ENCODE results near the gene RSPH1.

RSPH1 gene

DNA sequence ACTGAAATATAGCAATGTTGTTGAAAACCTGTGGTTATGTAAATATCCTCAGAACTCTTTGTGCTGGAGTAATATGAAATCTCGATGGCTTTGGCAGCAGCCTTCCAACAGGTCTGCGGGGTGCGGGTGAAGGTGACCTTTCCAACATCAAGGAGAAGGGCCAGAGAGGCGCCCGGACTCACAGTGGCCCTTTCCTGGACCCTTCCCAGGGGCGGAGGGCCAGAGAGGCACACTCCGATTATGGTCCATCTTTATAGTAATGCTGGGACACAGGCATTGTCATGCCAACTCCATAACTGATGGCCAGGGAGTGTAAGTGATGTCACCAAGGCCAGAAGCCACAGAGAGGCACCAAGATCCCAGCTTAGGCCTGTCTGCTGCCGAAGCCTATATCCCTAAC lies 35.7 kb upstream of the RSPH1 start:
- no peak for DNase-seq (ENCODE audit: low read depth)

DNA sequence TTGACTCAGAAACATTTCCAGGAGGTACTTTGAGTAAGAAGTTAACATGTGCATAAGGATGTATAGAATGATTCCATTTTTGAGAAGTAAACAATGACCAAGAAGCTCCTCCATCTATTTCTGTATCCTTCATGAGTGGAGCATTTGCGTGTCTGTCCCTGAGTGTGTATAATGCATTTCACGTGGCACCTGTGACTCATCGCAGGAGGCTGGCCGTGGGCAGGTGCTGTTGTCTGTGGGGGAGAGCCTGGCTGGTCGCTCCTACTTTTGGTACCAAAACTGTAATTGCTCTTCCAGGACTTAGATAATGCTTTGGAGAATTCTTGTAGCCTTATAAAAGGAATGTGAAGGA lies 34.1 kb upstream of the RSPH1 start:
- no peak for DNase-seq (ENCODE audit: low read depth)

DNA sequence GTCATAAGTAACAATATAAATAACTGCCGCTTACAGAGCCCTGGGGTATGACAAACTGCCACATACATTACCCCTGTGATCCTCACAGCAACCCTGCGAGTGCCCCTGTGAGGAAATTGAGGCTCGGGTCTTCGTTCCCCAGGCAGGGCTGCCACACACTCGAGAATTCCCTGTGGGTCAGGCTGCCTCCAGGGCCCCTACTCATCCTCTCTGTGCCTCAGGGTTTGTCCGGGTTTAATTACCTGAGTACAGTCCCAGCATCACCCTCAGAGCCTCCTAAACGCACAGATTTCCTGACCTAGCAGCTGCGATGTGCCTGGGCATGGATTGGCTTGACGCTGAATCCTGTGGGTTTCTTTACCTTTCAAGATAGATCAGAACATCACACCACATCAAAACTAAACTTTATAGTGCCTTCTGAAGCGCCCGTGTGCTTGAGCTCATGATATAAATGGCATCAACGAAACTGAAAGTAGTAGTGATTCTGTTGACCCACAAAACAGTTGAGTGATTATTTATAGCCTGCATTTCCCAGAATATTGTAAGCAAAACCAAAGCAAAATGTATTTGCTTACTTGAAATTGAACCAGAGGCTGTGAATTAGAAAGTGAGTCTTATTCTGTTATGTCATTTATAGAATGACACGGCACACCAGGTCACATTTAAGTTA lies 31.6 kb upstream of the RSPH1 start:
- DNase-seq (ENCODE audit: low read depth) = no peak

DNA sequence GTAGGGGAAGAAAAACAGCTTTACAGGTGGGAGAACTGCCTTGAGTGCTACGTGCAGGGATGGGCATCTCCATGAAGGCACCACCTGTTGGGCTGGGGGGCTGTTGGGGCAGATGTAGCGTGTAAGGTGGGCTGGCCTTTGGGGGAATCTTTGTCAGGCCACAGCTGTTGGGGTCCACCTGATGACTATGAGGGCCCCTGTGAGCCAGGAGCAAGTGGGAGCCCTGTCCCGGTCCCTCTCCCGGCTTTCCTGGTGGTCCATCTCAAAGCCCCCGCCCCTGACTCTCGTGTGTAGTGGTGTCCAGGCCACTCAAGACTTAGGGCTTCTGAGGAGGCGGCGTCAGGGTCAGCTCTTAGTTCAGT lies 31.1 kb upstream of the RSPH1 start:
- DNase-seq (ENCODE audit: low read depth) = no peak

DNA sequence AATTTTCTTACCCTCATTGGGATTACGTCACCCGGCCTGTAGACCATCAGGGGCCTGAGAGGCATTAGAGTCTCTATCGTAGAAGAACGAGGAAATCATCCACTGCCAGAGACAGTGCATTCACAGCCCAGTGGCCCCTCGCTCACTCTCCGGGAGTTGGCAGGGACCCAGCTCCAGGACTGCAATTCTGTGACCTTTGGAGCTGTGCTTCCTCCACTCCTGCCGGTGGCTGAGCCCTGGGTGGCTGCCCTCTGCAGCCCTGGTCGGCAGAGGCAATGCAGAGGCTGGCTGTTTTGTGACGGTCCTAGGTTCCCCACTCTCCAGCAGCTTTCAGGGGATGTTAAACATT lies 30.3 kb upstream of the RSPH1 start:
- no peak for DNase-seq (ENCODE audit: low read depth)

DNA sequence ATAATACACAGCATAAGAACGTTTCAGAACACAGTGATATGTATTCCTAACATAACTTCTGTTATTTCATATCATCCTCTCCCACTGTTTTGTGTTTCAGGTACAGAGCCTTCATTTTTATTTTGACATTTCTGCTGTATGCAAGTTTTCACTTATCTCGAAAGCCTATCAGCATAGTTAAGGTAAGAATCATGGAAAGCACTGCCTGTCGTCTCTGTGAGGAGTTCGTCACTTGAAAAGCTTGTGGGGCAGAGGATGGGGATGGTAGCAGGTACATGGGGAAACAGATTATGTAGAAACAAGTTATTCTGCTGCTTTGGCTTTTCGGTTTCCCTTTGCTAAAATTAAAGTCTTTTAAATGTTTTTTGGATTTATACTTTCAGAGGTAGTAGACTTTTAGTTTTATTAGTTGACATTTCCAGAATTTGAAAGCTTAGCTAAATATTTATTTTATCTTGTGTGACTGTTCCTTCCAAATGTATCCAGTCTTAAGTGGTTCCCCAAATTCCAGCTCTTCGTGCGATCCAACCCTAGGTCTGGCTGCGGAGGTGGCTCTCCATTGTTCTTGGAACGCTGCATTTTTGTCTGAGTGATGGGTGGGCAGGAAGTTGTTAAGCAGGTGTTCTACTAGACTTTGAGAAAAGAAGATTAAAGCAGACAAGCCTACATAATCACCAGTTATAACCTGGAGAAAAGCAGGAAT lies 29.8 kb upstream of the RSPH1 start:
- DNase-seq (ENCODE audit: low read depth) = no peak

DNA sequence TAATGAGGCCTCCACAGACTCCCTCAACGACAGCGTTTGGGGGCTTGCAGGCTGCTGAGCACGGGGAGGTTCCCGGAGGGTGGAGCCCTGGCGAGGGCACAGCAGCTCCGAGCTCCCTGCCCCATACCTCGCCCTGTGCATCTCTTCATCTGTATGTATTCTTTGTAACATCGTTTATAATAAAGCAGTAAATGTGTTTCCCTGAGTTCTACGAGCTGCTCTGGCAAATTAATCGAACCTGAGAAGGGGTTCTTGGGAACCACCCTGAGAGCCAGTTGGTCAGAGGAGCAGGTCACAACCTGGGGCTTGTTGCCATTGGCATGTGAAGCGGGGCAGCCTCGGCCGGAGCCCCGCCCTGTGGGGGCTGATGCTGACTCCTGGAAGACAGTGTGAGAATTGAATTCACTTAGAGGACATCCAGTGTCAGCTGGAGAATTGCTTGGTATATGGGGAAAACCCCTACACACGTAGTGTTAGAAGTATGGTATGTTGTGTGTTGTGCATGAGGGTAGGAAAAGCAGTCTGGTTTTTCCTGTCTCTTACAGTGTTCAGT lies 29.1 kb upstream of the RSPH1 start:
- DNase-seq (ENCODE audit: low read depth) = no peak

DNA sequence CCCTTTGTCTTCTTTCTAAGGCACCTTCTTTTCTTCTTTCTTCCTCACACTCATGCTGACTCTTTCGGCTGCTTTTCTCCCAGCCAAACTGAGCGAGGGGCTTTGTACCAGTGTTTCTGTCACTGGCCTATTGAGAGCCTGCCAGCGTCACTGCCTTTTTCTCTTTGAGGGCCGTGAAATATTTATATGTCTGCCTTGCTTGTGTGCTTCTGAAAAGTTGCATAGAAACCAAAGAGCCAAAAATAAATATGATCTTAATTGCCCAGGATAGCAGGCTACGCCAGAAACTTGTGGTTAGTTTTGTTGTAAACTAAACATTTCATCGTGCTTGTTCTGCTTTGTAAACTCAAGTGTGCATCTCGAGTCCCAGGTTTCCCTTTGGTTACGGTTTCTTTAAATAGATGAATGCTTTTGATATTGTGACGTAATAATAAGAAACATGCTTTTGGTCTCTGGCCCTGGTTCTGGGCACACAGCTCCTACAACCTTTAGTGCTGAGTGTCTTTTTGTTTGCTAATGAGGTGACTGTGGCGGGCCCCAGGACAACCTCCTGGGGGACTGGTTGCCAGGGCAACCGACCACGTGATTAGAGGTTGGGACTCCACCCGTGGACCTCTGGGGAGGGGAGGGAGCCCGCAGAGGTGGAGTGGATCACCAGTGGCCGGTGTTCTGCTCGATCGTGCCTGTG lies 28.5 kb upstream of the RSPH1 start:
- DNase-seq (ENCODE audit: low read depth) = no peak

DNA sequence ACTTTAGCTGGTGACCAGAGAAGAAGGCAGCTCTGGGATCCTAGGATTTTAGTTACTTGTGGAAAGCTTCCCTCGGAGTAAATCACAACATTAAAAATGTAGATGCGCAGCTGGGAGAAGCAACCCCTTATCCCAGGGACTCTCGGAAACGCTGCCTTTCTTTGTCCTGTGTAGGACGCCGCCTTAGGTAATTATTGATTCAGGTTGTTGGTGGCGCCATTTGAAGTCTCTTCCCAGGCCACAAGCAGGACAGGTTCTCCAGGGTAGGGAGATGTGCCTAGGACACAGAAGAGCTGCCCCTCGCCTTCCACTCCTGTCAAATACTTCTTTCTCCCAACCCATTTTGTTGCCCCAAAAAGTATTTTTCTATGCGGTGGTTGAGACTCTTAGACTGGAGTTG lies 27.9 kb upstream of the RSPH1 start:
- DNase-seq (ENCODE audit: low read depth) = no peak

DNA sequence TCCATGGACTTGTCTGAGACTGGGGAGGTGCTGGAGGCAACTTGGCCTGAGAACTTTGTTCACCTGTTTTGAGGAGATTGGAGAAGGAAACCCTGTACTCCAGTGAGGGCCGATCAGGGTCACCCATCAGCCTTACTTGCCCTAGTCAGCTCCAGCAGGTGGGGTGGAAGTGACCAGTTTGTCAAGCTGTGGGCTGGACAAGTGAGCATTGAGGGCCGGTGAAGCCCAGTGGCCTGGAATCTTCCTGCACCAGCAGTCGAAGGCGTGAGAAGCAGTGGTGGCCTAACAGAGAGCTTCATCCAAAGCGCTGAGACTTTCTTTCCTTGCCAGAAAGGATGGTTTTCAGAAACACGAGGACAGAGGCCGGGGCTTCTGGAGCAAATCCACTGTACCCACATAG lies 27.2 kb upstream of the RSPH1 start:
- DNase-seq (ENCODE audit: low read depth) = no peak

DNA sequence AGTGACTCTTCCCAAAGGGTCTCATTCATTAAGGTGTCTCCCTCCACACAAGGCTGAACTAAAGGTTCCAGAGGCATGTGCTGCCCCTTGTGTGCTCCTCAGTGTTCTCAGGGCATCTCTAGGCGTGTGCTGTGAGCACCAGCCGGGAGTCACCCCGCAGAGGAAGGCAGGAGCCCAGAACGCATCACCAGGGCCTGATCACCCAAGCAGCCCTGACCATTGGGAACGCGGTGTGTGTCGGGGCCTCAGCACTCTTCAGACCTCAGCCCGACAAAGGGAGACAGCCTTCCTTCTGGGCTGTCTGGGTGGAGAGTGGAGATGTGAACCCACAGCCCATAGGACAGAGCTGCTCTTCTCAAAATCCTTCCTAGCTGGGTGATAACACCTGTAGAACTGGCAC lies 26.7 kb upstream of the RSPH1 start:
- DNase-seq (ENCODE audit: low read depth) = no peak

DNA sequence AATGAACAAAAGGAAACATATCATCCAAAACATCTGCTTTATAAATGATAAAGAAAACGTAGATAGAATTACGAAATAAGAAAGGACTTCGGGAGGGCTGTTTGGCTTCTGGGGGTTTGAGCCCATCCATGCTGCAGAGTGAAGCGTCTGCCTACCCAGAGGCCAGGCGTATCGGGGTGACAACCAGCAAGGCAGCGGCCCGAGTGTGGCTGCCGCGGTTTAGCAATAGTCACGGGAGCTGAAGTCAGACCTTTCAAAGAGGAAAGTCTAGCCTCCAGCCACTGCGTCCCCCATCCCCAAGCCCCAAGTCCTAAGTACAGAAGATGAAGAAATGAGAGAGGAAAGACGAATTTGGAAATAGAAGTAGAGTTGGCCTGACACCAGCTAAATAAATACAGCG lies 26.2 kb upstream of the RSPH1 start:
- no peak for DNase-seq (ENCODE audit: low read depth)

DNA sequence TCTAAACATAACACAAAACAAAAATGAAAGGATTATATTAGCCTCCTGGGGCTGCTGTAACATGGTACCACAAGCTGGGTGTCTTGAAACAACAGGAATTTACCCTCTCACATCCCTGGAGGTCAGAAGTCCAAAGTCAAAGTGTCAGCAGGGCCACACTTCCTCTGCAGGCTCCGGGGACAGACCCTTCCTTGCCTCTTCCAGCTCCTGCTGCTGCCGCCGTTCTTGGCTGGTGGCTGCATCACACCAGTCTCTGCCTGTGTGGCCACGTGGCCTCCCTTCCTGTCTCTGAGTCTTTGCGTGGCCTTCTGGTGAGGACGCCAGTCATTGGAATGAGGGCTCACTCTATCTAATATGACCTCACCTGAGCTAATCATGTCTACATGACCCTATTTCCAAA lies 25.8 kb upstream of the RSPH1 start:
- DNase-seq (ENCODE audit: low read depth) = no peak

DNA sequence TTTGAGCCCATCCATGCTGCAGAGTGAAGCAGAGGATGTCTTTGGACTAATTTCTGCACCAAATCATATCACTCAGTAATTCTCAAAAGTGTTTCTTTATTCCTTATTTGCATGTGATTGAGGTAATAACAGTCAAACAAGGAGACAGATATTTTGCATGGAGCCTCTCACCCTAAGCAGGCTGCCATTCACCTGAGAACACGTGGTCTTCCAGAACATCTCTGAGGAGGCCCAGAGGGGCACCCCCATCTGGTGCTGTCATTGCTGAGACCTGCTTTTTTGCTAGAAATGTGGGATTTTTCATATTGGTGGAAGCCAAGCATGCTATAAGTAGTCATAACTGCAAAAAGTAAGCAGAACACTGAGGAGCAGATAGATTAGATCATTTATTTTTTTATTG lies 25.4 kb upstream of the RSPH1 start:
- DNase-seq (ENCODE audit: low read depth) = no peak

DNA sequence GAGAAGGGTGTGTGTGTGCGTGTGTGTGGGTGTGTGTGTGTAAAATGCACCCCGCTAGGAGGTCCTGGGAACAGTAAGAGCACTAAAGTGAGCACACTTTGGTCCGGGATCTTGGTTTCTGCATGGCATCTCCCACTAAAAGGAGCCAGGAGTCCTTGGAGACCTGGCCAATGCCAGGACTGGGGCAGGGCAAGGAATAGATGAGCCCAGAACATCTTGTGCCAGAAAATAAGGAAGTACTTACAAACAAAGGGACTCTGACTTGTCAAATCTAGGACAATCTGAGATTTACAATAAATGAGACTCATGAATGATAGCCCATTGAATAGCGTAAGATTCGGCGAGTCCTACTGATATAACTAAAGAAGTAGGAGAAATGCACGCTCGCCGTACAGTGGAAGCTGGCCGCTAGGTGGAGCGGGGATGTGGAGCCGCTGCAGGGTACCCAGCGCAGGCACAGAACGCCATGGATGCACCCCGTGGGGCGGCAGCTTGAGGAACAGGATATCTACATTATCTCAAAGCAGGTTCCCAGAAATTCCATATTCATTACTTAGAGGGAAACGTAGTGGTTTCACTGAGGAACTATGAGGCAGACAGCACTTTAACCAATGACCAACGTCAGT lies 24.7 kb upstream of the RSPH1 start:
- no peak for DNase-seq (ENCODE audit: low read depth)

DNA sequence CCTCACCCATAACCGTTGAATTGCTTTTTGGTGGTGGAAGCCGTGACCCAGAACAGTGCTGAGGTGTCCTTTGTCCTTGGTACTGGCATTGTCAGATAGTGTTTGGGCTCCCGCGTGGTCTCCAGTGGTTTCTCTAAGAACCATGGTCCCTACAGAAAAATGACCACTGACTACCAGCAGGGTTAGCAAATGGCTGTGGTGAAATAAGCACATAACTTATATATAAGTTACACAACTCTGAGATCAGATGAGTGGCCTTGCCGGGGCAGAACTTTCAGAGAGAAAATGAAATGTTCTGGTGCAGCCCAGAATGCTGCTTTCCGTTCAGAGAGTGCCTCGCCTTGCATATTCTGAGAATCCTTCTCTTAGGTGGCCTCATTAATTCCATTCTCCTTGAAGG lies 22.6 kb upstream of the RSPH1 start:
- no peak for DNase-seq (ENCODE audit: low read depth)

DNA sequence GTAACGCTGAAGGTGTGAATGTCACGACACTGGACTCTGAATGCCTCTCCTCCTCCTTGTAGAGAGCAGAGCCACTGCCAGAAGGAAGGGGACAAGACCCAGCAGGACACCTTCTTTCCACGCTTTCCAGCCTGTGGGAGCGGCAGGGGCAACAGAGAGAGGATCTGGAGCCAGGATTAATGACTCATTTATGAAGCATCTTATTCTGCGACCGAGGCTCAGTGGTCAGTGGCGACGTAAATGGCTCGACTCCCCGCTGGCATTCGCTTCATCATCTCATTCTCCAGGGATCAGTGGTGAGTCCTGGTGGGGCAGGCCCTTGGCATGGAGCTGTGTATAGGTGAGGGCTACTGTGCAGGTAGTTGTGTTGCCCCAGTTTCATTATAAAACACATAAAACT lies 22.2 kb upstream of the RSPH1 start:
- DNase-seq (ENCODE audit: low read depth) = no peak

DNA sequence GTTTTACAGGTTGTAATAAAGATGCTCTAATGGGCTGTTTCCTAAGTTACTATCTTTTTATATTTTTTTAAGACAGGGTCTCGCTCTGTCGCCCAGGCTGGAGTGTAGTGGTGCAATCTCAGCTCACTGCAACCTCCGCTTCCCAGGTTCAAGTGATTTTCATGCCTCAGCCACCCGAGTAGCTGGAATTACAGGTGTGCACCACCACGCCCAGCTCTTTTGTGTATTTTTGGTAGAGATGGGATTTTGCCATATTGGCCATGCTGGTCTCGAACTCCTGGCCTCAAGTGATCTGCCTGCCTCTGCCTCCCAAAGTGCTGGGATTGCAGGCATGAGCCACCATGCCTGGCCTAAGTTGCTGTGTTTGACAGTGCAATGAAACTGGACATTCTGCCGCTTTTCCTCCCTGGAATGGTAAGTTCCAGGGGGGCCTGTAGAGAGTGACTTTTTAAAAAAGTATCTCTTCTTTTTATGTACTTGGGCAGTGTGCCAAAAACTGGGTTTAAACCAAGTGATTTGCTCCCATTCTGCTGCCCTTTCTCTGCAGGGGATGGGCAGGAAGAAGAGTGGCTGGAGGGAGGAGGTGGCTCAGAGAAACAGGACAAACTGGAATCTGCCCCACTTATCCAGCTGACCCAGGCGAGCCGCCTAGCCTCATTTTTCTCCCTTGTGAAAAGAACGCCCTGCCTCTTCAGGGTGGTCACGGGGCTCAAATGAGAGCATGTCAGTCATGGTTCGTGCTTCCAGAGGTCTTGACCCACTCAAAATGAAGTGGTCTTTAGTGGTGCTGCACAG lies 19.9 kb upstream of the RSPH1 start:
- no peak for DNase-seq (ENCODE audit: low read depth)

DNA sequence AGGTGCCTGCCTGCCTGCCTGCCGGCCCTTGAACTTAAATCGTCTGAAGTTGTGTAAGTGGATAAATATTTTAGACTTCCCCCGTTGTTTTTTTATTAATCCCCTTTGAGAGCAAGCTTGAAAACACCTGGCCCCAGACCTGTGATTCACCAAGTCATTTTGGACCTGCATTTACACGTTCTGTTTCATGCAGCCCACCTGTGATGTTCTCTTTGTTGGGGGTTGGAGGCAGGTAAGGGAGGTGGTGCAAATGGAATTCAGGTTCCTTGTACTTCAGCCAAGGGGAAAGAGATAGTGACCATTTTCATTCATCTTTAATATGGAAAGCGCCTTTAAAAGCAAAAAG lies 18.8 kb upstream of the RSPH1 start:
- DNase-seq (ENCODE audit: low read depth) = no peak

DNA sequence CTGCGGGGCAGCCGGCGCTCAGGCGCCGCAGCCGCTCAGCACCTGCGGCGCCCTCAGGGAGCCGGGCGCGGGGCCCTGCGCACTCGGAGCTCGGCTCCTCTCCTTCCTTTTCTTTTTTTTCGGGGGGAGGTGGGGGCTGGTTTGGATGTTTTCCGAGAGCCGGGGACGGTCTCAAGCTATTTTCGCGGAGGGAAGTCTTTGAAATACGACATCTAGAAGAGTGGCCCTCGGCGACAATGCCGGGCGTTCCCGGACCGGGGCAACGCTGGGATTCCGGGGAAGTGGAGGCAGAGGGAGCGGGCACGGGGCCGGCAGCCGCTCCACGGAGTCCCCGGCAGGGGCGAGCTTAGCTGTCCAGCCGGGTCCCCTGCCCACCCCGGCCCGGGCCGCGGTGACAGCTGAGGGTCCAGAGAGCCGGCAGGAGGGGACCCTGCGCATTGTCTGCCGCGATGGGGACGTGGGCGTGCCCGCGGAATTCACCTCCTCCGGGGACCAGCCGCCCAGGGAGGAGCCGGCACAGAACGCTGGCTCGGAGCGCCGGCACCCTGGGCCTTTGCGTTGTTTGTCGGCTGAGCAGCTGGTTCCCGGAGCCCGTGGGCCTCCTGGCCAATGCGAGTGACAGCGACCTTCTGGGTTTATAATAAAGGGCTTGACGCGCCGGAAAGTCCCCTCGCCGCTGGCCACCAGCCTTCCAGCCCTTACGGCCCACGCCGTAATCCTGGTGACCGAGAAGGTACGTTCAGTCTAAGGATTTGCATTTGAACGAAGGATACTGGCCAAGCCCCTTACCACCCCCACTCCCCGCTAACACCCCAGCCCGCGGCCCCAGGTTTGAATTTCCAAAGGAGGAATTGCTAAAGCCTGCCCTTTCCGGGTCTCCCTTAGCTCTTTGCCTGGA lies 18.2 kb upstream of the RSPH1 start:
- peak; percentile 48 for DNase-seq (ENCODE audit: low read depth)
